ENCODE results near the gene ZNF557. TPM values are rescaled to one million over a fixed set of nuclear protein-coding genes. Genes with fewer than 3 reads are reported as not detected.

ZNF557 gene
- total RNA-seq, 4 donors from 2014 or later: 3.9 to 5.3 (median 4.3) TPM

DNA sequence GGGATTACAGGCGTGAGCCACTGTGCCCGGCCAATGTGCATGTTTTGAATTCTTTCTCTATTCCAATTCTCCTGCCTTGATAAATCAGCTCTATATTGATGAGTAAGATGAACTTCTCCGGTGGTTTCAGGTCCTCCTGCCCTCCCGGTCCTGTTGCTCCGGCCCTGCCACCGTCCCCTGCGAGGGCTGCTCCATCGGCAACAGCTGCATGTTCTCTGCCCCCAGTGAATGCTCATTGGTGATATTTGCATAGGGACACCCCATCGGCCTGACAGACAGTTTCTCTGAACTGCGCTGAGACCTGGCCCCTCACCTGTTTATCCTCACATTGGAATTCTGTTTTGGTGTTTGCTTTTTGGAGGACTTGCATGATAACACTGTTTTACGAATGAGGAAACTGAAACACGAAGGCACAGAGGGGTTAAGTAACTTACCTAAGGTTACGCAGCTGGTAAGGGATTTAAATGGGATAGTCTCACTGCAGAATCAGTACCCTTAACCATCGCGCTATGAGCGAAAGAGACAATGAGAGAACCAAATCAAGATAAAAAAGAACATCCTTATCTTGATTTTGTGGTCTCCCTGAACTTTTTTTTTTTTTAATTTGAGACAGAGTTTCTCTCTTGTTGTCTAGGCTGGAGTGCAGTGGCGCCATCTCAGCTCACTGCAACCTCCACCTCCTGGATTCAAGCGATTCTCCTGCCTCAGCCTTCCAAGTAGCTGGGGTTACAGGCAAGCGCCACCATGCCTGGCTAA is 32.2 kb downstream of the ZNF557 start:
- in situ Hi-C loops (cut with MboI; ENCODE audit: low sequenced_read_pairs in 4 of 4) (loop anchor here (5.0 kb wide), 1 partner anchor 241 kb away; no protein-coding TSS in a partner anchor), intact Hi-C loops (cut with DNase I; ENCODE audit: low total_unique reads) (loop anchor here (5.0 kb wide), 1 partner anchor 41 kb away; no protein-coding TSS in a partner anchor)
- DNase-seq (no peak), ATAC-seq (no peak)
- H3K4me1 ChIP-seq: peaks cover 0 to 9% of the 10 kb centered on the region in 2 donors
- no peak overlapping the region for H3K27ac ChIP-seq
- no peaks in the 10 kb centered on the region for H3K9me3 ChIP-seq
- H3K4me3 ChIP-seq: no peak overlapping the region
- H3K36me3 ChIP-seq: no peaks in the 10 kb centered on the region
- no peaks in the 10 kb centered on the region for H3K27me3 ChIP-seq
- TF ChIP-seq, protein P1, sequence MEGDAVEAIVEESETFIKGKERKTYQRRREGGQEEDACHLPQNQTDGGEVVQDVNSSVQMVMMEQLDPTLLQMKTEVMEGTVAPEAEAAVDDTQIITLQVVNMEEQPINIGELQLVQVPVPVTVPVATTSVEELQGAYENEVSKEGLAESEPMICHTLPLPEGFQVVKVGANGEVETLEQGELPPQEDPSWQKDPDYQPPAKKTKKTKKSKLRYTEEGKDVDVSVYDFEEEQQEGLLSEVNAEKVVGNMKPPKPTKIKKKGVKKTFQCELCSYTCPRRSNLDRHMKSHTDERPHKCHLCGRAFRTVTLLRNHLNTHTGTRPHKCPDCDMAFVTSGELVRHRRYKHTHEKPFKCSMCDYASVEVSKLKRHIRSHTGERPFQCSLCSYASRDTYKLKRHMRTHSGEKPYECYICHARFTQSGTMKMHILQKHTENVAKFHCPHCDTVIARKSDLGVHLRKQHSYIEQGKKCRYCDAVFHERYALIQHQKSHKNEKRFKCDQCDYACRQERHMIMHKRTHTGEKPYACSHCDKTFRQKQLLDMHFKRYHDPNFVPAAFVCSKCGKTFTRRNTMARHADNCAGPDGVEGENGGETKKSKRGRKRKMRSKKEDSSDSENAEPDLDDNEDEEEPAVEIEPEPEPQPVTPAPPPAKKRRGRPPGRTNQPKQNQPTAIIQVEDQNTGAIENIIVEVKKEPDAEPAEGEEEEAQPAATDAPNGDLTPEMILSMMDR (IDR thresholded peaks at IDR 0.05 in 4 of 5, conservative IDR thresholded peaks at IDR 0.05 in 1 of 5): no peak
- no peak for TF ChIP-seq POLR2A (IDR thresholded peaks at IDR 0.05)

DNA sequence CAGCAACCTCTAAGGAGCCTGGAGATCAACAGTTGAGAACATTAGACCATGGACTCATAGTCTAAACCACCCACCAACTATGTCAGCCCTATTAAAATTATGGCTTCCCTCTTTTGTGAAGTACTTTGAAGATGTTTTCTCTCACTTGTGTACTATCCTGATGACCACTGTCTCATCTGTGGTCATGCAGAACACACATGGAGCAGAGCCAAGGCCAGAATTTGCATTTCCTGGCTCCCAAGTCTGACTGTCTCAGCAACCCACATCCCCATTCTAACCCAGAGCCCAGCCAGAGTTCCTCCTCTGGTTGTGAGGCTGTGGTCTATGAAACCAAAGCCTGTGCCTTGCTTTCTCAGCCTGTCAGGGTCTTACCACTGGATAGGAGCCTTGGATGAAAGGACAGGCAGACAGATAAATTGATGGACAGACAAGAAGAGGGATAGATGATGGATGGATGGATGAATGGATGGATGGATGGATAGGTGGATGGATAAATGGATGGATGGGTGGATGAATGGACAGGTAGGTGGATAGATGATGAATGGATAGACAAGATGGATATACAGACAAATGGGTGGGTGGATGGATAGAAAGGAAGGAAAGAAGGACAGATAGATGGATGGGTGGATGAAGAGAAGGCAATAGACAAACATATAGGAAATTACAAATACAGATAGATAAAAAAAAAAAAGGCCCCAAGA is 35.4 kb downstream of the ZNF557 start:
- intact Hi-C loops (cut with DNase I; ENCODE audit: low total_unique reads): loop anchor here (5.0 kb wide), 1 partner anchor 37 kb away; no protein-coding TSS in a partner anchor
- Histone ChIP-seq H3K27me3 (no peaks in the 10 kb centered on the region), H3K36me3 (no peaks in the 10 kb centered on the region), H3K27ac (no peak overlapping the region), H3K4me3 (no peak overlapping the region), H3K9me3 (no peaks in the 10 kb centered on the region), H3K4me1 (peaks cover 0 to 1% of the 10 kb centered on the region in 2 donors)
- in situ Hi-C loops (cut with MboI; ENCODE audit: low sequenced_read_pairs in 4 of 4): loop anchor here (5.0 kb wide), 1 partner anchor 237 kb away; no protein-coding TSS in a partner anchor
- no peak for DNase-seq
- no peak for ATAC-seq
- TF ChIP-seq, protein P1 (IDR thresholded peaks at IDR 0.05 in 4 of 5, conservative IDR thresholded peaks at IDR 0.05 in 1 of 5): no peak
- TF ChIP-seq POLR2A (IDR thresholded peaks at IDR 0.05): no peak

DNA sequence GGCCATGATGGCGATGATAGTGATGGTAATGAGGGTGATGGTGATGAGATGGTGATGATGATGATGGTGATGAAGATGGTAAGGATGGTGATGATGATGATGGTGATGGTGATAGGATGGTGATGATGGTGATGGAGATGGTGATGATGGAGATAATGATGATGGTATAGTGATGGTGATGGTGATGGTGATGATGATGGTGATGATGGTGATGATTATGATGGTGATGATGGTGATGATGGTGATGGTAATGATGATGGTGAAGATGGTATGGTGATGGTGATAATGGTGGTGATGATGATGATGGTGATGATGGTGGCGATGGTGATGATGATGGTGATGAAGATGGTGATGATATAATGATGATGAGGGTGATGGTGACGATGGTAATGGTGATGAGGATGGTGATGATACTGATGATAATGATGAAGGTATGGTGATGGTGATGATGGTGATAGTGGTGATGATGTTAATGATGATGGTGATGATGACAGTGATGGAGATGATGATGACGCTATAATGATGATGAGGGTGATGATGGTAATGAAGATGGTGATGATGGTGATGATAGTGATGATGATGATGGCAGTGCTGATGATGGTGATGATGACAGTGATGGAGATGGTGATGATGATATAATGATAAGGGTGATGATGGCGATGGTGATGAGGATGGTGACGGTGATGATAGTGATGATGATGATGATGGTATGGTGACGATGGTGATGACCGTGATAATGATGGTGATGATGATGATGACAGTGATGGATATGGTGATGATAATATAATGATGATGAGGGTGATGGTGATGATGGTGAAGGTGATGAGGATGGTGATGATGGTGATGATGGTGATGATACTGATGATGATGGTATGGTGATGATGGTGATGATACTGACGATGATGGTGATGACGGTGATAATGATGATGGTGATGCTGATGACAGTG is 37.5 kb downstream of the ZNF557 start:
- Histone ChIP-seq H3K27me3 (no peaks in the 10 kb centered on the region), H3K4me3 (no peak overlapping the region), H3K27ac (no peak overlapping the region), H3K4me1 (no peaks in the 10 kb centered on the region), H3K9me3 (no peaks in the 10 kb centered on the region), H3K36me3 (no peaks in the 10 kb centered on the region)
- in situ Hi-C loops (cut with MboI; ENCODE audit: low sequenced_read_pairs in 4 of 4): no loop called here
- TF ChIP-seq, protein P1 (IDR thresholded peaks at IDR 0.05 in 4 of 5, conservative IDR thresholded peaks at IDR 0.05 in 1 of 5): no peak
- TF ChIP-seq POLR2A (IDR thresholded peaks at IDR 0.05): no peak
- intact Hi-C loops (cut with DNase I; ENCODE audit: low total_unique reads): no loop called here
- ATAC-seq (no peak), DNase-seq (no peak)

DNA sequence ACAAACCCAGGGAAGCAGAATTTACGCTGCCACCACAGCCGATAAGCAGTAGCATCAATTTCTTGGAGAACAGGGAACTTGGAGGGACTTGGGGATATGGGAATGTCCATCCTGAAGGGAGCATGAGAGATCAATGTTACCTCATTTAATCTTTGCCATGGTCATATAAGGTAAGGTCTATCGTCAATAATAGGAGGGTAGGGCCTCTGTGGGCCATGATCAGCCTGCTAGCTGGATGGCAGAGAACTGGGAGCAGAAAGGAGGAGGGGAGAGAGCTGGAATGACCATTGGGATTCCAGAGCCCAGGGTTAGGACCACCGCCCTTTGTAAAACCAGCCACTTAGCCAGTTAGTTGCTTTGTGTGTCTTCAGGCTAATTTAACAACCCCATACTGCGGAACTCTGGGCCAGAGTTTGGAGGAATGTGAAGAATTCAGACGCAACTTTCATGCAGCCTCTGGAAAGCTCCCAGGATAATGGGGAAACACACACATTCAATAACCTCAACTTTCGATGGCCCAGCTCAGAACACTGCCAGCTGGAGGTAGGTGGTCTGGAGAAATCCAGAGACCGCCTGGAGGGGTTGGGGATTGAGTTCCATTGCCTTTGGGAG is 40.3 kb downstream of the ZNF557 start:
- TF ChIP-seq, protein P1 (IDR thresholded peaks at IDR 0.05 in 4 of 5, conservative IDR thresholded peaks at IDR 0.05 in 1 of 5): no peak
- no peak for TF ChIP-seq POLR2A (IDR thresholded peaks at IDR 0.05)
- H3K4me1 ChIP-seq: no peaks in the 10 kb centered on the region

More for the DNA sequence above, 40.3 kb downstream of the ZNF557 start:
- Histone ChIP-seq H3K36me3 (peaks cover 0 to 2% of the 10 kb centered on the region in 2 donors), H3K9me3 (no peaks in the 10 kb centered on the region), H3K27me3 (no peaks in the 10 kb centered on the region), H3K4me3 (no peak overlapping the region), H3K27ac (no peak overlapping the region)
- intact Hi-C loops (cut with DNase I; ENCODE audit: low total_unique reads) (no loop called here), in situ Hi-C loops (cut with MboI; ENCODE audit: low sequenced_read_pairs in 4 of 4) (no loop called here)
- DNase-seq (no peak), ATAC-seq (no peak)

All from gastrocnemius medialis (tissue), 4 donors.